Measurements from ENCODE around the gene BPHL. TPM values are rescaled to one million over a fixed set of nuclear protein-coding genes. Genes with fewer than 3 reads are reported as not detected.

BPHL gene
- total RNA-seq, 1 experiment from 2014 or later = 36.3 TPM

GRCh38 chr6:3114377-3114776, 4.1 kb upstream of the BPHL start:
- in situ Hi-C loops (cut with HindIII; ENCODE audit: low pct_unique_long_range_greater_than_20kb, low sequenced_read_pairs) (no loop called here), intact Hi-C loops (cut with micrococcal nuclease; ENCODE audit: unreplicated experiment) (no loop called here)
- peaks cover 4% of the 10 kb centered on the region; the same call in 1 of the 2 replicates for H3K4me1 ChIP-seq (ENCODE audit: control insufficient read depth, insufficient read depth, low read length)
- DNase-seq (ENCODE audit: low read depth, low spot score) (no peak), ATAC-seq (no peak)
- H3K36me3 ChIP-seq (ENCODE audit: control insufficient read depth, insufficient read depth, low read length) = peaks cover 18% of the 10 kb centered on the region
- no peak overlapping the region for H3K4me3 ChIP-seq (ENCODE audit: low read depth in 2 of 2, low read length in 2 of 2)
- TF ChIP-seq CTCF (IDR thresholded peaks at IDR 0.05) = no peak
- no peak for TF ChIP-seq TCF7L2 (IDR thresholded peaks at IDR 0.05; ENCODE audit: low read depth, low read length)
- TF ChIP-seq, protein P1, sequence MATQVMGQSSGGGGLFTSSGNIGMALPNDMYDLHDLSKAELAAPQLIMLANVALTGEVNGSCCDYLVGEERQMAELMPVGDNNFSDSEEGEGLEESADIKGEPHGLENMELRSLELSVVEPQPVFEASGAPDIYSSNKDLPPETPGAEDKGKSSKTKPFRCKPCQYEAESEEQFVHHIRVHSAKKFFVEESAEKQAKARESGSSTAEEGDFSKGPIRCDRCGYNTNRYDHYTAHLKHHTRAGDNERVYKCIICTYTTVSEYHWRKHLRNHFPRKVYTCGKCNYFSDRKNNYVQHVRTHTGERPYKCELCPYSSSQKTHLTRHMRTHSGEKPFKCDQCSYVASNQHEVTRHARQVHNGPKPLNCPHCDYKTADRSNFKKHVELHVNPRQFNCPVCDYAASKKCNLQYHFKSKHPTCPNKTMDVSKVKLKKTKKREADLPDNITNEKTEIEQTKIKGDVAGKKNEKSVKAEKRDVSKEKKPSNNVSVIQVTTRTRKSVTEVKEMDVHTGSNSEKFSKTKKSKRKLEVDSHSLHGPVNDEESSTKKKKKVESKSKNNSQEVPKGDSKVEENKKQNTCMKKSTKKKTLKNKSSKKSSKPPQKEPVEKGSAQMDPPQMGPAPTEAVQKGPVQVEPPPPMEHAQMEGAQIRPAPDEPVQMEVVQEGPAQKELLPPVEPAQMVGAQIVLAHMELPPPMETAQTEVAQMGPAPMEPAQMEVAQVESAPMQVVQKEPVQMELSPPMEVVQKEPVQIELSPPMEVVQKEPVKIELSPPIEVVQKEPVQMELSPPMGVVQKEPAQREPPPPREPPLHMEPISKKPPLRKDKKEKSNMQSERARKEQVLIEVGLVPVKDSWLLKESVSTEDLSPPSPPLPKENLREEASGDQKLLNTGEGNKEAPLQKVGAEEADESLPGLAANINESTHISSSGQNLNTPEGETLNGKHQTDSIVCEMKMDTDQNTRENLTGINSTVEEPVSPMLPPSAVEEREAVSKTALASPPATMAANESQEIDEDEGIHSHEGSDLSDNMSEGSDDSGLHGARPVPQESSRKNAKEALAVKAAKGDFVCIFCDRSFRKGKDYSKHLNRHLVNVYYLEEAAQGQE (IDR thresholded peaks at IDR 0.05; ENCODE audit: insufficient read depth in 1 of 2, low read depth in 2 of 2, low read length in 1 of 2) = no peak
- no peak for TF ChIP-seq POLR2AphosphoS5 (IDR thresholded peaks at IDR 0.05; ENCODE audit: low read depth, low read length)
- no peak for TF ChIP-seq SIN3A (IDR thresholded peaks at IDR 0.05; ENCODE audit: borderline replicate concordance, insufficient read depth, low read depth, low read length)
- H3K27ac ChIP-seq (ENCODE audit: low read length) = no peak overlapping the region
- no peaks in the 10 kb centered on the region for H3K27me3 ChIP-seq (ENCODE audit: control insufficient read depth, insufficient read depth, low read length)
- H3K9me3 ChIP-seq (ENCODE audit: control insufficient read depth, insufficient read depth, low read depth, low read length) = no peaks in the 10 kb centered on the region
- no TSS peak for BruUV-seq (replicated peaks)
- POLR2A ChIA-PET = no interaction called here
- CTCF ChIA-PET = no interaction called here

DNA sequence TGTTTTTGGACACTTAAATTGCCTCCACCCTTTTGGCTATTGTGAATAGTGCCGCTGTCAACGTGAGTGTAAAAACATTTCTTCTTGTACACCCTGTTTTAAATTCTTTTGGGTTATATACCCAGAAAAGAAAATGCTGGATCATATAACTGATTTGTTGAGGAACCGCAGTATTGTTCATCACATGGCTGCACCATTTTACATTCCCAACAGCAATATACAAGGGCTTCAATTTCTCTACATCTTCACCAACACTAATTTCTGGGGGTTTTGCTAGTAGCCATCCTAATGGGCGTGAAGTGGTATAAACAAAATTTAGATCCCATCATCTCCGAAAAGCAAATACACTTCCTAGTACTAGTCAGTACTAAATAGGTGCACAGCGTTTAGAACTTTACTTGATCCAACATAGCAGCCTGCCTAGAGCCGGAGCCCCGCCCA, 579 bp upstream of the BPHL start:
- BruUV-seq (replicated peaks) = TSS peak; percentile 93
- H3K4me3 ChIP-seq (ENCODE audit: low read depth in 2 of 2, low read length in 2 of 2) = peak overlapping the region; percentile 72 to 96
- peak; percentile 16 for ATAC-seq
- in situ Hi-C loops (cut with HindIII; ENCODE audit: low pct_unique_long_range_greater_than_20kb, low sequenced_read_pairs) (no loop called here), intact Hi-C loops (cut with micrococcal nuclease; ENCODE audit: unreplicated experiment) (no loop called here)
- CTCF ChIA-PET = no interaction called here
- DNase-seq (ENCODE audit: low read depth, low spot score) = peak; percentile 52
- POLR2A ChIA-PET = no interaction called here
- TF ChIP-seq POLR2AphosphoS5 (IDR thresholded peaks at IDR 0.05; ENCODE audit: low read depth, low read length) = no peak
- TF ChIP-seq SIN3A (IDR thresholded peaks at IDR 0.05; ENCODE audit: borderline replicate concordance, insufficient read depth, low read depth, low read length) = no peak
- no peak for TF ChIP-seq CTCF (IDR thresholded peaks at IDR 0.05)
- TF ChIP-seq TCF7L2 (IDR thresholded peaks at IDR 0.05; ENCODE audit: low read depth, low read length) = no peak
- TF ChIP-seq, protein P1 (IDR thresholded peaks at IDR 0.05; ENCODE audit: insufficient read depth in 1 of 2, low read depth in 2 of 2, low read length in 1 of 2) = no peak
- no peaks in the 10 kb centered on the region for H3K27me3 ChIP-seq (ENCODE audit: control insufficient read depth, insufficient read depth, low read length)
- peak overlapping the region; percentile 88 for H3K27ac ChIP-seq (ENCODE audit: low read length)
- H3K4me1 ChIP-seq (ENCODE audit: control insufficient read depth, insufficient read depth, low read length) = peaks cover 4% of the 10 kb centered on the region; the same call in 1 of the 2 replicates
- no peaks in the 10 kb centered on the region for H3K9me3 ChIP-seq (ENCODE audit: control insufficient read depth, insufficient read depth, low read depth, low read length)
- peaks cover 4% of the 10 kb centered on the region; the same call in 1 of the 2 replicates for H3K36me3 ChIP-seq (ENCODE audit: control insufficient read depth, insufficient read depth, low read length)

All from Panc1 (cell line).